SJCRH30 (cell line): ENCODE measurements around the gene GULP1. TPM values are rescaled to one million over a fixed set of nuclear protein-coding genes. Genes with fewer than 3 reads are reported as not detected.
"Not testable (repeated sequence)": the region's sequence is repeated elsewhere in the genome, so short reads cannot be mapped to it uniquely, and the experiment has no call there.

ENCODE experiments used
- DNase-seq, 2 experiments: peaks; one replicate each; pipeline ENCODE4 v3.0.0-alpha.2; 2015 to 2020
- H3K27ac ChIP-seq: fragments of 250-450 bp; sonication (Bioruptor Pico); 2 replicates; pipeline ENCODE4 v1.5.1; 2020; ENCODE audit warnings: mild to moderate bottlenecking, moderate library complexity
- H3K27me3 ChIP-seq: fragments of 250-450 bp; sonication (Bioruptor Pico); 2 replicates; pipeline ENCODE4 v1.5.1; 2020; ENCODE audit warnings: mild to moderate bottlenecking, moderate library complexity
- H3K36me3 ChIP-seq: fragments of 250-450 bp; sonication (Bioruptor Pico); 2 replicates; pipeline ENCODE4 v1.5.1; 2020; ENCODE audit warnings: mild to moderate bottlenecking, moderate library complexity
- H3K4me1 ChIP-seq: fragments of 250-450 bp; sonication (Bioruptor Pico); 2 replicates; pipeline ENCODE4 v1.5.1; 2020; ENCODE audit warnings: mild to moderate bottlenecking, moderate library complexity
- H3K4me3 ChIP-seq: fragments of 250-450 bp; sonication (Bioruptor Pico); 2 replicates; pipeline ENCODE4 v1.5.1; 2020; ENCODE audit warnings: mild to moderate bottlenecking, moderate library complexity
- H3K9me3 ChIP-seq: fragments of 250-450 bp; sonication (Bioruptor Pico); replicated peaks from 2 replicates; pipeline ENCODE4 v1.5.1; 2020; ENCODE audit warnings: mild to moderate bottlenecking, moderate library complexity
- total RNA-seq: library from RNA; depleted of rRNA; stranded (reverse); fragments of >200 nt; shearing (Covaris generic); gene quantifications from 2 replicates; pipeline ENCODE4 v1.2.3, GENCODE V29; 2014

GULP1 gene
- total RNA-seq, 1 experiment from 2014 or later = 90.0 TPM

- no peak overlapping the region for H3K4me3 ChIP-seq
- H3K36me3 ChIP-seq = no peaks in the 10 kb centered on the region
- DNase-seq = no peak
- 0 out of 2 replicates have a peak, but pooled peaks cover 7% of the 10 kb centered on the region for H3K9me3 ChIP-seq
- no peaks in the 10 kb centered on the region for H3K4me1 ChIP-seq
- no peak overlapping the region for H3K27ac ChIP-seq
- H3K27me3 ChIP-seq = no peaks in the 10 kb centered on the region
Measured at GRCh38 chr2:188279093-188279445, 12.6 kb upstream of the GULP1 start.

- Histone ChIP-seq H3K36me3 (no peaks in the 10 kb centered on the region), H3K4me1 (no peaks in the 10 kb centered on the region), H3K27ac (no peak overlapping the region), H3K27me3 (no peaks in the 10 kb centered on the region), H3K4me3 (no peak overlapping the region), H3K9me3 (0 out of 2 replicates have a peak, but pooled peaks cover 7% of the 10 kb centered on the region)
- DNase-seq = no peak
Measured at GRCh38 chr2:188280811-188281222, 10.9 kb upstream of the GULP1 start.

- DNase-seq = no peak
- Histone ChIP-seq H3K36me3 (no peaks in the 10 kb centered on the region), H3K4me3 (no peak overlapping the region), H3K27ac (no peak overlapping the region), H3K9me3 (0 out of 2 replicates have a peak, but pooled peaks cover 7% of the 10 kb centered on the region), H3K27me3 (no peaks in the 10 kb centered on the region), H3K4me1 (no peaks in the 10 kb centered on the region)
Measured at GRCh38 chr2:188282907-188283306, 8.8 kb upstream of the GULP1 start.

GRCh38 chr2:188284251-188284650 is 7.4 kb upstream of the GULP1 start:
- not testable (repeated sequence) for H3K9me3 ChIP-seq, DNase-seq, H3K27ac ChIP-seq, H3K27me3 ChIP-seq, H3K36me3 ChIP-seq, H3K4me1 ChIP-seq, H3K4me3 ChIP-seq

GRCh38 chr2:188285049-188285448 is 6.6 kb upstream of the GULP1 start:
- Histone ChIP-seq H3K27ac (no peak overlapping the region), H3K4me1 (no peaks in the 10 kb centered on the region; the same call in 1 of the 2 replicates), H3K27me3 (no peaks in the 10 kb centered on the region), H3K9me3 (0 out of 2 replicates have a peak, but pooled peaks cover 7% of the 10 kb centered on the region), H3K4me3 (no peak overlapping the region), H3K36me3 (no peaks in the 10 kb centered on the region)
- DNase-seq = no peak

- no peaks in the 10 kb centered on the region for H3K27me3 ChIP-seq
- no peak for DNase-seq
- H3K4me3 ChIP-seq = no peak overlapping the region
- H3K27ac ChIP-seq = no peak overlapping the region
- H3K9me3 ChIP-seq = 0 out of 2 replicates have a peak, but pooled peaks cover 7% of the 10 kb centered on the region
- H3K36me3 ChIP-seq = no peaks in the 10 kb centered on the region
- H3K4me1 ChIP-seq = peaks cover 5% of the 10 kb centered on the region
Measured at GRCh38 chr2:188285774-188286173, 5.9 kb upstream of the GULP1 start.

- Histone ChIP-seq H3K27ac (peak overlapping the region; percentile 89), H3K36me3 (no peaks in the 10 kb centered on the region), H3K9me3 (no peaks in the 10 kb centered on the region), H3K27me3 (no peaks in the 10 kb centered on the region), H3K4me1 (peaks cover 9% of the 10 kb centered on the region), H3K4me3 (peak overlapping the region; percentile 86)
- DNase-seq = peak in 1 of 2 experiments; percentile 25
Measured at GRCh38 chr2:188291142-188291616, 495 bp upstream of the GULP1 start.

GRCh38 chr2:188292348-188293239 is 920 bp downstream of the GULP1 start:
- peak; percentile 98 for DNase-seq

GRCh38 chr2:188293601-188294351 is 2.1 kb downstream of the GULP1 start:
- H3K27me3 ChIP-seq = no peaks in the 10 kb centered on the region
- H3K27ac ChIP-seq = peak overlapping the region; percentile 89
- H3K4me3 ChIP-seq = peak overlapping the region; percentile 86
- H3K9me3 ChIP-seq = no peaks in the 10 kb centered on the region
- peak; percentile 93 to 97 for DNase-seq
- peaks cover 15% of the 10 kb centered on the region for H3K4me1 ChIP-seq
- H3K36me3 ChIP-seq = no peaks in the 10 kb centered on the region

More at GRCh38 chr2:188292348-188293239, 920 bp downstream of the GULP1 start:
- peak overlapping the region; percentile 89 for H3K27ac ChIP-seq
- H3K4me1 ChIP-seq = peaks cover 15% of the 10 kb centered on the region
- H3K9me3 ChIP-seq = no peaks in the 10 kb centered on the region
- H3K27me3 ChIP-seq = no peaks in the 10 kb centered on the region
- H3K36me3 ChIP-seq = no peaks in the 10 kb centered on the region
- H3K4me3 ChIP-seq = peak overlapping the region; percentile 86

- Histone ChIP-seq H3K27me3 (no peaks in the 10 kb centered on the region), H3K27ac (peak overlapping the region; percentile 89), H3K4me1 (peaks cover 15% of the 10 kb centered on the region), H3K9me3 (no peaks in the 10 kb centered on the region), H3K4me3 (peak overlapping the region; percentile 86), H3K36me3 (no peaks in the 10 kb centered on the region)
- no peak for DNase-seq
Measured at GRCh38 chr2:188294352-188294926, 2.8 kb downstream of the GULP1 start.

- H3K9me3 ChIP-seq = no peaks in the 10 kb centered on the region
- H3K27ac ChIP-seq = peak overlapping the region; percentile 89
- H3K4me3 ChIP-seq = peak overlapping the region; percentile 86
- H3K4me1 ChIP-seq = peaks cover 15% of the 10 kb centered on the region
- DNase-seq = peak in 1 of 2 experiments; percentile 49
- H3K27me3 ChIP-seq = no peaks in the 10 kb centered on the region
- no peaks in the 10 kb centered on the region for H3K36me3 ChIP-seq
Measured at GRCh38 chr2:188295067-188295685, 3.5 kb downstream of the GULP1 start.

GRCh38 chr2:188297978-188298377 is 6.3 kb downstream of the GULP1 start:
- H3K36me3 ChIP-seq = no peaks in the 10 kb centered on the region
- peaks cover 14% of the 10 kb centered on the region for H3K4me1 ChIP-seq
- DNase-seq = no peak
- no peaks in the 10 kb centered on the region for H3K27me3 ChIP-seq
- H3K9me3 ChIP-seq = no peaks in the 10 kb centered on the region
- H3K4me3 ChIP-seq = no peak overlapping the region
- no peak overlapping the region for H3K27ac ChIP-seq

- H3K4me1 ChIP-seq = peaks cover 24% of the 10 kb centered on the region
- not testable (repeated sequence) for H3K27ac ChIP-seq, H3K27me3 ChIP-seq, DNase-seq, H3K36me3 ChIP-seq, H3K9me3 ChIP-seq, H3K4me3 ChIP-seq
Measured at GRCh38 chr2:188298937-188299371, 7.3 kb downstream of the GULP1 start.

- H3K4me1 ChIP-seq = peaks cover 39% of the 10 kb centered on the region
- peak; percentile 80 to 90 for DNase-seq
- H3K27ac ChIP-seq = peak overlapping the region; percentile 70
- no peaks in the 10 kb centered on the region for H3K27me3 ChIP-seq
- no peaks in the 10 kb centered on the region for H3K9me3 ChIP-seq
- H3K36me3 ChIP-seq = peaks cover 3% of the 10 kb centered on the region; the same call in 1 of the 2 replicates
- H3K4me3 ChIP-seq = no peak overlapping the region
Measured at GRCh38 chr2:188303363-188304031, 11.8 kb downstream of the GULP1 start.
